IMR-90 (cell line): ENCODE measurements around the gene DDX19B. TPM values are rescaled to one million over a fixed set of nuclear protein-coding genes. Genes with fewer than 3 reads are reported as not detected.
A peak's percentile ranks its signal among the peaks of the same experiment; 100 is the strongest.

Experiments used
- ATAC-seq: fragments of 200-7000 bp; cut with Tn5 transposase; 2 replicates; pipeline ENCODE4 v1.9.1; 2020; ENCODE audit warnings: low read depth, mild to moderate bottlenecking, moderate library complexity
- BruUV-seq: library from RNA; stranded (reverse); fragments of 400-500 nt; replicated peaks from 2 replicates; lab custom pipeline; 2021; lab: Mats Ljungman, UMichigan
- CTCF ChIA-PET: fragments of 300-600 bp; formaldehyde crosslinking; extraction: SDS; loops from one replicate; lab custom pipeline; 2021; ENCODE audit warnings: antibody characterized with exemption; lab: Yijun Ruan, JAX
- POLR2A ChIA-PET: fragments of 300-600 bp; sonication (Branson Sonifier 250); formaldehyde crosslinking; loops from one replicate; lab custom pipeline; 2022; ENCODE audit warnings: antibody characterized with exemption; ENCODE audit not compliant: unreplicated experiment; lab: Charles Lee
- DNase-seq: peaks from one replicate; pipeline ENCODE4 v3.0.0; 2013
- H2AFZ ChIP-seq: replicated peaks from 2 replicates; pipeline ENCODE3; 2013; ENCODE audit warnings: low read length, mild to moderate bottlenecking; ENCODE audit not compliant: poor library complexity
- H2AK5ac ChIP-seq: 2 replicates; pipeline ENCODE4 v1.6.1; 2013; ENCODE audit warnings: low read depth, low read length, inconsistent platforms
- H2AK9ac ChIP-seq: replicated peaks from 2 replicates; pipeline ENCODE3; 2013; ENCODE audit warnings: mild to moderate bottlenecking, low read depth, low read length, moderate library complexity; ENCODE audit not compliant: poor library complexity
- H2BK120ac ChIP-seq: 2 replicates; pipeline ENCODE4 v1.6.1; 2013; ENCODE audit warnings: low read depth, low read length, inconsistent platforms
- H2BK15ac ChIP-seq: 3 replicates; pipeline ENCODE4 v1.6.1; 2013; ENCODE audit warnings: low read depth, low read length, inconsistent platforms
- H2BK20ac ChIP-seq: 2 replicates; pipeline ENCODE4 v1.6.1; 2013; ENCODE audit warnings: low read depth, mild to moderate bottlenecking, inconsistent platforms, low read length, moderate library complexity
- H2BK5ac ChIP-seq: 2 replicates; pipeline ENCODE4 v1.6.1; 2013; ENCODE audit warnings: mild to moderate bottlenecking, low read depth, low read length, inconsistent platforms; ENCODE audit not compliant: poor library complexity, severe bottlenecking
- H3K14ac ChIP-seq: replicated peaks from 2 replicates; pipeline ENCODE4 v1.6.1; 2013; ENCODE audit warnings: low read depth, low read length, inconsistent platforms
- H3K18ac ChIP-seq: 2 replicates; pipeline ENCODE4 v1.6.1; 2013; ENCODE audit warnings: low read depth, low read length, control low read depth
- H3K23ac ChIP-seq: 2 replicates; pipeline ENCODE4 v1.6.1; 2013; ENCODE audit warnings: low read depth, low read length, inconsistent platforms
- H3K27ac ChIP-seq: 2 replicates; pipeline ENCODE4 v1.5.1; 2013; ENCODE audit warnings: mild to moderate bottlenecking, control low read depth, low read length; ENCODE audit not compliant: insufficient read depth
- H3K27me3 ChIP-seq: 2 replicates; pipeline ENCODE4 v1.6.1; 2013; ENCODE audit warnings: low read length; ENCODE audit not compliant: control insufficient read depth, insufficient read depth
- H3K36me3 ChIP-seq: 2 replicates; pipeline ENCODE4 v1.6.1; 2013; ENCODE audit warnings: low read length, mixed read lengths; ENCODE audit not compliant: control insufficient read depth, insufficient read depth
- H3K4ac ChIP-seq: 2 replicates; pipeline ENCODE4 v1.6.1; 2013; ENCODE audit warnings: low read depth, low read length, inconsistent platforms
- H3K4me1 ChIP-seq: 2 replicates; pipeline ENCODE4 v1.6.1; 2013; ENCODE audit warnings: low read length, mixed read lengths; ENCODE audit not compliant: control insufficient read depth, insufficient read depth
- H3K4me2 ChIP-seq: 2 replicates; pipeline ENCODE4 v1.6.1; 2013; ENCODE audit warnings: low read depth, mild to moderate bottlenecking, control low read depth, low read length, moderate library complexity
- H3K4me3 ChIP-seq: 2 replicates; pipeline ENCODE4 v1.5.1; 2013; ENCODE audit warnings: low read depth, mild to moderate bottlenecking, control low read depth, low read length, moderate library complexity; ENCODE audit not compliant: insufficient read depth
- H3K56ac ChIP-seq: 2 replicates; pipeline ENCODE4 v1.6.1; 2013; ENCODE audit warnings: low read length, inconsistent platforms; ENCODE audit not compliant: insufficient read depth; ENCODE audit errors: extremely low read depth
- H3K79me1 ChIP-seq, 2 experiments: 2 replicates each; pipeline ENCODE4 v1.6.1; 2013; ENCODE audit warnings: low read length in 2 of 2, inconsistent platforms in 1 of 2, low read depth in 1 of 2
- H3K9ac ChIP-seq: 2 replicates; pipeline ENCODE4 v1.6.1; 2013; ENCODE audit warnings: low read depth, low read length, control low read depth
- H3K9me1 ChIP-seq: 2 replicates; pipeline ENCODE4 v1.6.1; 2013; ENCODE audit warnings: low read length, inconsistent platforms; ENCODE audit not compliant: insufficient read depth
- H3K9me3 ChIP-seq: 2 replicates; pipeline ENCODE4 v1.6.1; 2013; ENCODE audit warnings: low read length; ENCODE audit not compliant: control insufficient read depth, insufficient read depth
- H4K20me1 ChIP-seq: 2 replicates; pipeline ENCODE4 v1.6.1; 2013; ENCODE audit warnings: low read length, inconsistent platforms; ENCODE audit not compliant: insufficient read depth
- H4K5ac ChIP-seq: 2 replicates; pipeline ENCODE4 v1.6.1; 2013; ENCODE audit warnings: mild to moderate bottlenecking, low read depth, low read length, control low read depth
- H4K8ac ChIP-seq, 2 experiments: 2 replicates each; pipeline ENCODE4 v1.6.1; 2013; ENCODE audit warnings: low read depth in 2 of 2, low read length in 2 of 2, control low read depth in 1 of 2, inconsistent platforms in 1 of 2
- H4K91ac ChIP-seq: 2 replicates; pipeline ENCODE4 v1.6.1; 2013; ENCODE audit warnings: low read depth, low read length, inconsistent platforms; ENCODE audit not compliant: insufficient read depth
- BHLHE40 ChIP-seq: fragments of 150-350 bp; IDR thresholded peaks from 2 replicates; pipeline ENCODE4 v1.6.1; 2016; ENCODE audit warnings: mild to moderate bottlenecking, low read depth, low read length
- CHD1 ChIP-seq: IDR thresholded peaks from 2 replicates; pipeline ENCODE4 v1.6.1; 2012; ENCODE audit warnings: low read depth, low read length, improper control_type of control experiment
- CTCF ChIP-seq: conservative IDR thresholded peaks from 2 replicates; pipeline ENCODE4 v1.5.1; 2012; ENCODE audit warnings: mild to moderate bottlenecking, low read depth, low read length, improper control_type of control experiment
- ELK1 ChIP-seq: fragments of 150-350 bp; IDR thresholded peaks from 2 replicates; pipeline ENCODE4 v1.6.1; 2016; ENCODE audit warnings: low read depth, mild to moderate bottlenecking, low read length, moderate library complexity, borderline replicate concordance
- MAFK ChIP-seq: IDR thresholded peaks from 2 replicates; pipeline ENCODE4 v1.6.1; 2012; ENCODE audit warnings: low read depth, low read length, improper control_type of control experiment
- MXI1 ChIP-seq: IDR thresholded peaks from 2 replicates; pipeline ENCODE4 v1.6.1; 2012; ENCODE audit warnings: low read depth, mild to moderate bottlenecking, low read length, moderate library complexity, borderline replicate concordance
- POLR2A ChIP-seq: IDR thresholded peaks from 2 replicates; pipeline ENCODE4 v1.6.1; 2012; ENCODE audit warnings: mild to moderate bottlenecking, low read depth, low read length
- SMC3 ChIP-seq: fragments of 150-350 bp; IDR thresholded peaks from 2 replicates; pipeline ENCODE4 v1.6.1; 2016; ENCODE audit warnings: low read depth, mild to moderate bottlenecking, antibody characterized with exemption, low read length, moderate library complexity
- USF2 ChIP-seq: fragments of 150-350 bp; IDR thresholded peaks from 2 replicates; pipeline ENCODE4 v1.6.1; 2017; ENCODE audit warnings: mild to moderate bottlenecking, antibody characterized with exemption, low read length, low read depth
- WGBS, 2 experiments: methylation state at CpG; one replicate each; pipeline versions ENCODE4 v1.1.5 to v1.1.7; 2013; ENCODE audit warnings: missing lambda C conversion rate in 2 of 2; ENCODE audit not compliant: insufficient read length in 1 of 2; ENCODE audit errors: extremely low coverage in 2 of 2; 5-methylcytosine and 5-hydroxymethylcytosine counted together
- dilution Hi-C: fragments of 300-500 bp; cut with HindIII; formaldehyde crosslinking; loops from one replicate; pipeline ENCODE4 v1.14.3; 2018; ENCODE audit warnings: low sequenced_read_pairs; ENCODE audit not compliant: unreplicated experiment
- in situ Hi-C: fragments of 300-500 bp; cut with MboI; formaldehyde crosslinking; loops from 3 replicates; pipeline ENCODE4 v1.14.3; 2019; ENCODE audit warnings: low sequenced_read_pairs, inconsistent platforms, mixed read lengths
- intact Hi-C: fragments of 100-400 bp; cut with micrococcal nuclease; formaldehyde crosslinking; loops from 2 replicates; pipeline ENCODE4 v1.10.0; 2022
- polyA plus RNA-seq, 3 experiments: library from polyadenylated mRNA; depleted of rRNA; stranded (reverse); fragments of >200 nt; gene quantifications; 2 replicates each; pipeline ENCODE4 v1.2.3, GENCODE V29; 2012; ENCODE audit warnings: low replicate concordance in 1 of 3
- total RNA-seq: library from RNA; depleted of rRNA; stranded (reverse); fragments of >200 nt; gene quantifications from 2 replicates; pipeline ENCODE4 v1.2.3, GENCODE V29; 2012

DDX19B gene
- total and polyA plus RNA-seq, 2 of the 4 experiments (the other 2 are of a cell fraction): 33.3 to 41.0 TPM

DNA sequence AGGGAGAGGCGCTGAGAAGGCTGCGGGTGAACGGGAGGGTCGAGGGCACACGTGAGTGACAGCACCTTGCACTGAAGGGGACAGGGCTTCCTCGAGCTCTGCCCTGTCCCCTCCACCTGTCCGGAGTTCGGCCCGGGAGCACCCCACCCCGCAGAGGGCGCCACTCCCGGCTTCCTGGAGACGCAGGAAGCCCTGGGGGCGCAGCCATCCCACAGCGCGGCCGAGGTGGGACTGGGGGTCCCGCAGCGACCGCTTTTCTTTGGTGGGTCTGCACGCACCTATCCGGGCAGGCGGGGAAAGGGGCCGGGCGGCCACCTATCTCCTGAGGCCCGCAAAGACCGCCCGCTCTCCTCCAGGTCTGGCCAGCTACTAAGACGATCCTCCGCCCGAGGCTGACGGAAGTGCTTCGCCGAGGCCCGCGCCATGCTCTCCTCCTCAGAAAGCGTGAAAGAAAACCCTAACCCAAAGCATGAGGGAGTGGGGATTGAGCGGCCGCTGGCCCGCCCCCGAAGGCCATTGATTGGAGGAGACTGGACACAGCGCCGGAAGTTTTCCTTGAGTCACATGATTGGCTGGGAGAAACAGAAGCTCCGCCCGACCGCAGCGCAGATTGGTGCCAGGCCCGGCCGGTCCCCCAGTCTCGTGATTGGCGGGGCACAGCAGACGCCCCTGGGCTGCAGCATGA lies 82.1 kb downstream of the DDX19B start:
- H2AFZ ChIP-seq: peak overlapping the region; percentile 96
- H3K56ac ChIP-seq: peak overlapping the region; percentile 35; the same call in 1 of the 2 replicates
- peaks cover 14% of the 10 kb centered on the region for H3K36me3 ChIP-seq
- peak overlapping the region; percentile 96 for H3K4ac ChIP-seq
- ChIA-PET CTCF (interaction anchor here (0.6 to 1.6 kb wide), 4 partner anchors 10 to 1080 kb away, joined by 3 to 5 read pairs (median 3); no protein-coding TSS in a partner anchor), POLR2A (interaction anchor here (0.6 to 1.0 kb wide), 2 partner anchors 52 to 58 kb away, joined by 4 read pairs; partner anchors contain the start of gene ST3GAL2)
- peak overlapping the region; percentile 88 for H2AK5ac ChIP-seq
- no peak overlapping the region for H3K18ac ChIP-seq
- H2BK20ac ChIP-seq: no peak overlapping the region
- peak overlapping the region; percentile 88 for H3K4me2 ChIP-seq
- H3K4me1 ChIP-seq: no peaks in the 10 kb centered on the region; the same call in 1 of the 2 replicates
- peak overlapping the region; percentile 93 for H3K23ac ChIP-seq
- H3K79me1 ChIP-seq: peaks cover 9 to 31% of the 10 kb centered on the region in 2 experiments; a peak in 3 of 4 replicates
- TSS peak; percentile 27 for BruUV-seq
- H3K9me3 ChIP-seq: no peaks in the 10 kb centered on the region
- H2AK9ac ChIP-seq: peak overlapping the region; percentile 99
- H4K20me1 ChIP-seq: no peaks in the 10 kb centered on the region
- peak; percentile 96 for DNase-seq
- peak overlapping the region; percentile 63 for H3K4me3 ChIP-seq
- peak overlapping the region; percentile 43; the same call in 1 of the 2 replicates for H2BK120ac ChIP-seq
- in situ Hi-C loops: no loop called here
- H3K9ac ChIP-seq: peak overlapping the region; percentile 75
- dilution Hi-C loops: no loop called here
- H2BK5ac ChIP-seq: peak overlapping the region; percentile 80
- ATAC-seq: peak; percentile 95
- H4K91ac ChIP-seq: peak overlapping the region; percentile 79
- H3K27me3 ChIP-seq: no peaks in the 10 kb centered on the region
- intact Hi-C loops: loop anchor here (1.0 to 5.0 kb wide), 5 partner anchors 58 to 271 kb away; partner anchors contain the start of genes COG4, FCSK, SF3B3 and ST3GAL2
- H3K14ac ChIP-seq: peak overlapping the region; percentile 99
- peak overlapping the region; percentile 79 for H3K27ac ChIP-seq
- H3K9me1 ChIP-seq: no peaks in the 10 kb centered on the region
- peak overlapping the region; percentile 65 to 93; a peak in 3 of 4 replicates for H4K8ac ChIP-seq
- peak; percentile 68; the same call in 1 of the 2 replicates for TF ChIP-seq BHLHE40
- TF ChIP-seq SMC3: peak; percentile 25
- TF ChIP-seq CHD1: no peak
- peak; percentile 26; the same call in 1 of the 2 replicates for TF ChIP-seq CTCF
- TF ChIP-seq MAFK: no peak
- TF ChIP-seq MXI1: peak; percentile 91
- peak; percentile 84 for TF ChIP-seq USF2
- no peak for TF ChIP-seq ELK1
- peak; percentile 88 for TF ChIP-seq POLR2A
- peak overlapping the region; percentile 23; the same call in 1 of the 2 replicates for H4K5ac ChIP-seq
- no peak overlapping the region for H2BK15ac ChIP-seq
- WGBS, 2 experiments: 0% methylated on average over 18 of the region's 52 CpGs; no CpG with 5 or more reads in 1 of the 2 experiments
